NCI-H2107 (cell line): Measurements from ENCODE around the gene BUB3.

ENCODE experiments used
- DNase-seq: peaks from one replicate; lab custom pipeline; 2025; lab: John Stamatoyannopoulos, UW

Gene BUB3

DNA sequence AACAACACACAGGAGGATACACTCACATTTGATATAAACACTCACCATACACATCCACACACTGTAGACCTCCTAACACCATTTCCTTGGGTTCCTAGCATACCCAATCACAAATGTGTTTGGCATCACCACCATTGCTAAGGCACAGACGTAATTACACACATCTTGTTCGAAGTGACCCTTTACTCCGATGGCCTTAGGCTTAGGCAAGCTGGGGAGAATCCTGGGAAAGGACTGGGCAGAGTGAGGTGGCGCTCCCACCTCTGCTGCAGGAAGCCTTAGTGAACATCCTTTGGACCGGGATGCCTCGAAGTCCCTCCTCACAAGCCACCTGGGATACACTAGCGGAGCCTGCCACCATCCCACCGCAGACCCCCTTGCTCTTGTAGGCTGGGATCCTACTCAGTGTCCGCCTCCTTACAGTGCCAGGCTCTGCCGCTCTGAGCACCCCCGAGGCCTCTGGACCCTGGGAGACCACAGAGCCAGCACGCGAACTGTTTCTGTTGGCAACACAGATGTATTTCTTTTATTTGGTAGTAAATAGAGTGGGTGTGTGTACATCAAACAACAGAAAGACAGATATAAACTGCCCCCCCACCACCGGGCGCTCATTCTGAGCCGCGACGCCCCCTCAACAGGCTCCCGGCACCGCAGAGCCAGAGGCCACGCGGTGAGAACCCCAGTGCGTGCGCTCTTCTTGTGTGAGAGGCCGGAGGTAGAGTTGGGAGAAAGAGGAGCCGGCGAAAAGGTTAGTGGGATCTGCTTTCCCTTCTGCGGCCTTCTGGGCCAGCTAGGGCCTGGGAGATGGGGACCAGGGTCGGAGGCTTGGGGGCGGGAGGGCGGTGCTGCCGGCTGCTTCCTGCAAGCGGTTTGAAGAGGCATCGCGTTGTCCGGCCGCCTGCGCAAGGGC is 12.2 kb upstream of the BUB3 start:
- DNase-seq = no peak

DNA sequence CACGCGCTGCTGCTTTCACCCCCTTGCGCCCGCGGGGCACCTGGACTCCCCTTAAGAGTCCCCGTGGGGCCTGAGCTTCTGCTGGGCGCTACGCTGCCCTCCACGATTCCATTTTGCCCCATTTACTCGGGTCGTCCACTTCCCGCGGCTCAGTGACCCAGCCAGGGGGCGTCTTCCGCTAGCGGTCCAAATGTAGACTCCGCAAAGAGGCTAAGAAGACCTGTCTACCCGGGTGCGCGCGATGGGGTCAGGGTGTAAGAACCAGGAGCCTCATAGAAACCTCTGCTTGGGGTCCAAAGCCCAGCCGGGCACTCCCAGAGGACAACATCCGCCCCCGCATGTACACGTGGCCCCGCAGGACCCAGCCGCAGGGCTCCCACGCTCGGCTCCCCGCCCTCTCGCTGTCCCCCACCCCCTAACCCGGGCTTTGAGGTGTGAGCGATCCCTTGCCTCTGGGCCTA is 11.5 kb upstream of the BUB3 start:
- no peak for DNase-seq

DNA sequence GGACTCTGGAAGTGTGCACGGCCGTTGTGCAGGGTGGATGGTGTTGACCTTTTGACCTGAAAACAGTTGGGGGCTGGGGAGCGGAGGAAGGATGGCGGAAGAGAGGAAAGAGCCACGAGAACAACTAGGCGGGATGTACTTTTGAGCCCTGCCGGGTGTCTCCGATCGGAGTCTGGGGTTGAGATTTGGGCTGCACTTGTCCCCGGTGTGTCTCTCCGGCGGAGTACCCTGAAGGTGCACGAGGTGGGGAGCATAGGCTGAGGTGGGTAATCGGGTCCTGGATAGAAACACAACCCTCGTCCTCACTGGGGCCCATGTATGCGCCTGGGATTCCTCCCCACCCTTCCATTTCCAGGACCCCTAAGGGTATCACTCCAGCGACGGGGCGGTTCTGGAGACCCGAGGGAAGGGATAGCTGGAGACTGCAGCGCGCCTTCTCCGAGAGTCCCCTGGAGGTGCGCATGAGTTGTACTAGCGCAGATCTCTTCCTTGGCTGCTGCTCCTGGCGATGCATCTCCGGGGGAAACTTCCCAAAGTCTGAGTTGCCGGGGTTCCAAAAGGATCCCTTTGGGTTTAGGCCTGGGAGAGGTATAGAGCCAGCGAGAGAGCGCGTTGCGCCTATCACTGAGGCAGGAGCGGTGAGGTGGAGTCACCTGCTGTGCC is 10.9 kb upstream of the BUB3 start:
- no peak for DNase-seq

DNA sequence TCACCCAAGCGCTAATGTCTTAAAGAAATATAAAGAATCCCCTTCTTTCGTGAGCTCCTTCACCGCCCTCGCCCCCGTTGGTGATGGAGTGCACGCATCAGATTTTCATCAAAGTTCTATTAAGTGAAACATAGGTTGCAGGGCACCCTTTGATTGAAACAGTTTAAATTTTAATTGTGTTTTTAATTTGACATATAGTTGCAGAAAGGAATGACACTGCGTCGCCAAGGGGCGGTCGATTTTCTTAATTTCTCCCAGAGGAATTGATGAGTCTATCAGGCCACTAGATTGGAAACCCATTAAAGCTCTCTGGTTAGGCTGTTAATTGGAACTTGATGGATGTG is 10.4 kb upstream of the BUB3 start:
- no peak for DNase-seq

DNA sequence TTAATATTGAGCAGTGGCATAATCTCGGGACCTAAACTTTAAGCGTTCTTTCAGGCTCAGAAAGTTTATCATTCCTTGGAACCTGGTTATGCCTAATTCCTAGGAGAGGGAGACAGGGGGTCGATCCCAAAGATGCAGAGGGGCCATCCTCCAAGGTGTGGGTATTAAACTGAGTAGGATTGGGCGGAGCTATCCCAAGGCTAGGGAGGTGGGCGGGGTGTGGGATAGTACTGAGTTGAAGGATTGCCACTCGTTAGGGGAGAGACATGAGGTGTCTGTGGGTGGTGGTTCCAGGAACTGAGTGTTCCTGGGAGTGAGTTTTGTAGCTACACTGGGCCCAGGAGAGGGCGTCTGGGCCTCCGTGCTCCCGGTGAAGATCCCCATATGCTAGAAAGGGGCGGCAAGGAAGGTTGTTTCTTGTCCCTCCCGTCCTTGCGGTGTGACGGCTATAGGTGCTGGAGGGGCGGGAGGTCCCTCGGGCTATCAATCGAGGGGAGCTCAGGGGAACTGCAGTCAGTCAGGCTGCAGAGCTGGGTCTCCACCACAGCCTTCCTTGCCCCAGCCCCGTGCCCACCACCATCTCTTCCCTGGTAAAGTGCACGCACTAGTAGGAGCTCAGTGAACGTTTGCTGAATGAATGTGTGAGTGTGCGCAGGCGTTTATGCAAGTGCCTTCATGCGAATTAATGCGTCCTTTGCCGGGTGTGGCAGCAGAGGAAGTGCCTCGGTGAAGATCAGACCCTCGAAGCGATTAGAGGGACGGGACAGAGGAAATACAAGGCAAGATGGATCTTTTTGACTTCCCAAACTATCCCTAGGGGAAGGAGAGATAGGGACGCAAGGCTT is 9.3 kb upstream of the BUB3 start:
- no peak for DNase-seq

DNA sequence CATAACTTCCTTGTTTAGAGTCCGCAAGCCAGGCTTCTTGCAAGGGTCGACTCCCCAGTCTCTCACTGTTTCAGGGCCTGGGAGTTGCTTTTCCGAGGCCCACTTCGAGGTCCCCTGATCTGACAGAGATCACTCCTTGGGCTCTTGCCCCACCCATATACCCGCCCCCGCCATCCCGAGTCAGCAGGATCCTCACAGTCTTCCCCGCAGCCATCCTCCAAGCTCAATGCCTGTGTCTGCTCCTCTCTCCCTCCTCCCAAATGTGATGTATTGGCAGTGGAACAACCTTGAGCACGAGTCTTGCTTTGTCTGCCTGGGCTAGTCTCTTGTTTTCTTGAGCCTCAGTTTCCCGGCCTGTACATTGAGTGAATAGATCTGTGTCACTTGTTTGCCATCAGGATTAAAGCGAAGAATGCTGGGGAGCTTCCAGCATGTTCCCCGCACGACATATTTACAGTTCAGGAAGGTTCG is 8.6 kb upstream of the BUB3 start:
- DNase-seq = no peak

DNA sequence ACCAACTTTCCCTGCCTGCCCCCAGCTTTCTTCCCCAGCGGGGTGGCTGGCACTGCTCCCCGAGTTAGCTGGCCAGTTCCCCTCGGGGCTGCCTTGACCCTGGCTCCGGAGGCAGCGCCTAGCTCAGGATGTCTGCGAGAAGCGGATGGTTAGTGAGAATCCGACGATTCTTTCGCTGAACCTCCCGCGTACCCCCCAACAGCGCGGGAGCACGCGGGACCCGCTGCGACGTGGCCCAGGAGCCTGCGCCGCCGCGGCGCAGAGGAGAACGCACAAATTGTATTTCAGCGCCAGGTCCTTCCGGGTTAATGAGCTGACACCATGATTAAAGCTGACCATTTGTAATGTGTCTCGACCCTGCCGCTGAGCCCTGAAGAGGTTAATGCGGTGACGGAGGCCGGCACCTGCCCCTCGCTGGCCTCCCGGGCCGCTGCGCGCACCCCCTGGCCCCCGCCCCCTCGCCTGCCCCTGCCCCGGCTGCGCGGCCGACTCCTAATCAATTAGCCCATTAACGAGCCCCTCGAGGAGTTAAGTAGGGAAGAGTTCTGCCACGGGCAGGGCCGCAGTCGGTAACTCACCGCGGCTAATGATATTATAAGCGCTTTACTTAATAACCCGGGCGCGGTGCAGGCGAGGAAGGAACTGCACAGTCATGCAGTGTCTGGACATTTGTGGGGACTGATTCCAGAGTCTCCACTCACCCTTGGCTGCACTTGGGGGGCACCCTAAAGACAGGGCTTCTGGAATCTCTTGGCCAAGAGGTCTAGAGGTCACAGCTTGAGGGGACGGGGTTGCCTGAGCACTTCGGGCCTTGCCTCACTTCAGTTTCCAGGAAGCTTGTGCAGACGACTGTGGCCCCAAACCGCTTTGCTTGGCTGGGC is 7.9 kb upstream of the BUB3 start:
- DNase-seq = no peak

DNA sequence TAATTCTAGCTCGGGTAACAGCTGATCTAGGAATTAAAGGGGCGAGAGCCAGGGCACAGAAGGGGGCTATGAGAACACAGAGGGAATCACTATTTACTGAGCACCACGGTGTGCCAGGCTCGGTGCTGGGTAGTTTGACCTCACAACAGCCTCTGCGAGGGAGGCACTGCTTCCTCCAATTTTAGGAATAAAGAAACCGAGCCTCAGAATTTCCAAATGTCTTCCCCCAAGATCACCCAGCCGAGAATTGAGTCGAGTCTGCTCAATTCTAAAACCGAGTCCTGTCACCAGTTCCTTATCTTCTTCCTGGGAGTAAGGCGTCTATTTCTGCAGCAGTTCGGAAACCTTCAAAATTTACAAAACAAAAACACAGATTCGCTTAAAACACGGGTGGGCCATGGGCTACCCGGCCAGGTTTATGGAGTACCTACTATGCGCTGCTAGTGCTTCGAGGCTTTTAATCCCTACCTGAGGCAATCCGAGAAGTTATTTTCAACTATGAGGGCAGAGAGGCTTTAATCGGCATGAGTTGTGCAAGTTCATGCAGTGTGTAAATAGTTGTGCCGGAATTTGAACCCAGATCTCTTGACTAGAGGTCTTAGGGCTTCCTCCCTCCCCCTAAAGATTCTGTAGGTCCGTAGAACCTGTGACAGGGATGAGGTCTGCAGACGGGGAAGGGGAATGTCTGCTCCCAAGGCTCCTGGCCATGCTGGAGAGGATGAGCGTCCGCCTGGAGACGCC is 7.1 kb upstream of the BUB3 start:
- DNase-seq = no peak

DNA sequence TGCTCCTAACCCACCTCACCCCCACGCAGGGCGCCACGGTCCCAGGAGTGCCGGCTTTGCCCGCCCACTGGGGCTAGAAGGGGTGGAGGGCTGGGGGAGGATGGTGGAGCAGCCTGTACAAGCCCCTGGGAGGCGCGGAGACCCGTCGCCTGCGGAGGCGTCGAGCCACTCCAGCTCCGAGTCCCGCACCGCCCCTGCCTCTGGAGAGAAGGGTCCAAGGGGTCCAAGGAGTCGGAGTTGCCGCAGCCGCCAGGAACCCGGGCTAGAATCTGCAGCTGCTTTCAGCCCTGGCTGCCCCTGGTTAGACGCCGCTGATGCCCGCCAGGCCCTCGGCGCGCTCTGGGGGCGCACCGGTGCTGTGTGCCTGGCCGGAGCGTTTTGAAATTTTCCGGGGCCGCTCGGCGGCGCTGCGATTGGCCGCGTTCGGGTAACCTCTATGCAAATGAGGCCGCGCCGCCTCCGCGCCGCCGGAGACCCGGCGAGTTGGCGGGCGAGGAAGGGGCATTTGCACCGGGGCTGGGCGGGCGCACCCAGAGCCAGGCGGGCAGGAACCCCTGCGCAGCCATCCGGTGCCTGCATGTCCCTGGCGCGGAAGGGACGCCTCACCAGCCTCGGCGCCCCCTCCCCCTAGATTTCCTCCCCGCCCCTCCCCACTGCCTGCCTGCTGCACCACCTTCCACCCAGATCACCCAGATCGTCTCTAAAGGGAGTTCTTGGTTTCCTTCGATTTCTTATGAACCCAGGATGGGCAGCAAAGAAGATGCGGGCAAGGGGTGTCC is 6.4 kb upstream of the BUB3 start, which contains the start of gene HMX2:
Gene HMX2 (plus strand): TSS at position 502 of the 779 bp plus-strand sequence. CDS start 243 bp downstream, at position 745.
- DNase-seq = no peak

DNA sequence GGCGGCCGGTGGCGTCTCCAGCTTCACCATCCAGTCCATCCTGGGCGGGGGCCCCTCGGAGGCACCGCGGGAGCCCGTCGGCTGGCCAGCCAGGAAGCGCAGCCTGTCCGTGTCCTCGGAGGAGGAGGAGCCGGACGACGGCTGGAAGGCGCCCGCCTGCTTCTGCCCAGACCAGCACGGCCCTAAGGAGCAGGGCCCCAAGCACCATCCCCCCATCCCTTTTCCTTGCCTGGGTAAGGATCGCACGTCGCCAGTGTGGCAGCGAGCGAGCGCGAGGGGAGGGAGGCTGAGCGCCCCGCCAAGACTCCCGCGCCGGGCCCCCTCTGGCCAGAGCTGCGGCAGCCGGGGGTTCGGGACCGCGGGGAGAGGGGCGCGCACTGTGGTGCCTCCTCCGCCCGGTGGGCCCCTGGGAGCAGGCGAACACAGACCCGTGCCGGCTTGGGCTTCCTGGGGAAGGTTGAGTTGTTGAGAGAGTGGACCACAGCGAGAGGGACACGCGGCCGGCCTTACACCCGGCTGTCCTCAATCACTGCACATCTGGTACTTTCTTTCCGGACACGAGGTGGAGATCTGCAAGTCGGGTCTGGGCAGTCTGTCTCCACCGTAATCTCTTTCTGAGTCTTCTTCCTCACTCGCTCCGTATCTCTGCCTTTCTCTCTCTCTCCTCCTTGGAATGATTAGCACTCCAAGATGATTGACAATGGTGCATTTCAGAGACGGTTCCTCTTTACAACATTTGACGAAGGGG is 5.6 kb upstream of the BUB3 start:
- no peak for DNase-seq

DNA sequence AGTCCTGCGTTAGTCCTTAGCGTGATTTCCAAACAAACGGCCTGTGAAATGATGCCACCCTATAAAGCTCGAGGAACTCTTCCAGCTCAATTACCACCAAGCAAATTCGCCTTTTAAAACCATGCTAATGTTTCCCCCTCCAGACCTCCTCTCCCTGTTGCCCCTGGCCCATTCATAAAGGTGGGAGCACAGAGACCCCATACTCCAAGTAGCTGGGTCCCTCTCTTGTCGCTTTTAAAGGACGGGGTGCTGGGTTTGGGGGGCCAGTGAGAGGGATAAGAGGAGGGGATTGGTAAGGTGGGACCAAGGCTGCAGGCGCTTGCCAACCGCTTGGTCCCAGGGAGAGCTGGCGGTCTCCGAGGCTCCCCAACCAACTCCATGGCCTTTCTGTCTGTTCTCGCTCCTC is 5.0 kb upstream of the BUB3 start:
- DNase-seq = no peak

DNA sequence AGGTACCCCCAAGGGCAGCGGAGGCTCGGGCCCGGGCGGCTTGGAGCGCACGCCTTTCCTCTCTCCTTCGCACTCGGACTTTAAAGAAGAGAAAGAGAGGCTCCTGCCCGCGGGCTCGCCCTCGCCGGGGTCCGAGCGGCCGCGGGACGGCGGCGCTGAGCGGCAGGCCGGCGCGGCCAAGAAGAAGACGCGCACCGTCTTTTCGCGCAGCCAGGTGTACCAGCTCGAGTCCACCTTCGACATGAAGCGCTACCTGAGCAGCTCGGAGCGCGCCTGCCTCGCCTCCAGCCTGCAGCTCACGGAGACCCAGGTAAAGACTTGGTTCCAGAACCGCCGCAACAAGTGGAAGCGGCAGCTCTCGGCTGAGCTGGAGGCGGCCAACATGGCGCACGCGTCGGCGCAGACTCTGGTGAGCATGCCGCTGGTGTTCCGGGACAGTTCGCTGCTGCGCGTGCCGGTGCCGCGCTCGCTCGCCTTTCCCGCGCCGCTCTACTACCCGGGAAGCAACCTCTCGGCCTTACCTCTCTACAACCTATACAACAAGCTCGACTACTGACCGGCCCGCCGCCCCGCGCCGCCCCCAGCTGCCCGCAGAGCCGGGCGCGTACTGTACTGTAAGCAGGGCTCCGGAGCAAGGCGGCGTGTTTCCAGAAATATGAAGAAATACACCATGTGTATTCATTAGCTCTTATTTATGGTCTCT is 4.5 kb upstream of the BUB3 start:
- DNase-seq = no peak

DNA sequence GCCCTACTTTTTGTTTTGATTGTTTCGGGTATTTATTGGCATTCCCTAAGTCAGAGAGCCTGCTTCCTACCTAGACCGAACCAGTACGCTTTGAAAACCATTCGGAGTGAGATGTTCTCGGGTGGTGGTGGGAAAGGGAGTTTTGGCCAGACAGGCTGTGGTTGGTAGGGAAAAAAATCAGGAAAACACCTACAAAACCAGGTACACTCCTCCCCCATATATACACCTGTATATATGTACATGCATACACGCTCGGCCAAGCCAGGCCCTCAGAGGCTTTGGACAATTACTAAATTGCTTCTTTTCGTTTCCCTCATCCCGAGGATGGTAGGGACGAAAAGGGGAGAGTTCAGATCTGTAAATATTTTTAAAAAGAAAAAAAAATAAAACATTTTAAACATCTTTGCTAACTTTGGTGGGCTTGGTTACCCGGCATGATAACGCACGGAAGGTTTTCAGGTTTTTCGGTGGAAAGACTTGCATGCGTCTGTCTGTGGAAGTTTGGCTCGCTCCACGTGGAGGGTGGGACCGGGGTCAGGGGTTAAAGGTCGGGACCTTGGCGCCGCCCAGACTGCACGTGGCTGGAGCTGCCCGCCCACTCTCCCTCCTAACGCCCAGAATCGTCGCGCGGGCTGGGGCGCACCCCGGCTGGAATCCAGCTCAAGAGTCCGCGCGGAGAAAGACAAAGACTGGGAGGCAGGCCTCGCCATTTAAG is 3.8 kb upstream of the BUB3 start:
- no peak for DNase-seq

DNA sequence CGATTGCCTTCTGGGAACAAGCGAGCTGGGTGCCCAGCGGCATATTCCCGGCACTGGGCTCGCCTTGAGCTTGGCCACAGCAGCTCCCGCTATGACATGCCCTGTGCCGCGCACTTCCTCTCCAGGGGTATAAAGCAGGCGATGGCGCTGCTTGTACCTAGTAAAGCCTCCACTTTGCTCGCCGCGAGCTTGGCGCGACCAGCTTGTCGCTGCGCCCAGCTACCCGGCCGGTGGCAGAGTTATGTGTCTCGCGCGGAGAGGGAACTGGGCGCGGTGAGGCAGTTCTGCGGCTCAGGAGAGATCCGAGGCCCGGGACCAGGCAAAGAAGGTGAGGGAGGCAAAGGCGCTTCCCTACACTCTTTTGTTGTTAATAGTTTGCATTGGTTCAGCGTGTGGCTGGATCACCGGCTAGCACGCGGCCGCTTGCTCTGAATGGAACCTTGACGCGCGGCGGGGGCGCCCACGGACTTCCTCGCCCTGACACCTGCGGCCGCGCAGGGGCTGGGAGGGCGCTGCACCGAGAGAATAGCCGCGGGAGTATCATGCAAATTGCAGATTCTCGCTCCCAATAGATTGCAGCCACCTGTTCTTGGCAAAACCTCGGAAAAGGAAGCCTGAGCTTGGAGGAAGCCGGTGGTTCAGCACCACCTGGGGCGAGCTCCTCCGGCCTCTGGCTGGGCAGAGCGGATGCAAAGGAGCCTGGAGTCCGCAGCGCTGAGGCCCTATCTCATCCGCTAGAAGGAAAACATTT is 3.0 kb upstream of the BUB3 start:
- DNase-seq = no peak

DNA sequence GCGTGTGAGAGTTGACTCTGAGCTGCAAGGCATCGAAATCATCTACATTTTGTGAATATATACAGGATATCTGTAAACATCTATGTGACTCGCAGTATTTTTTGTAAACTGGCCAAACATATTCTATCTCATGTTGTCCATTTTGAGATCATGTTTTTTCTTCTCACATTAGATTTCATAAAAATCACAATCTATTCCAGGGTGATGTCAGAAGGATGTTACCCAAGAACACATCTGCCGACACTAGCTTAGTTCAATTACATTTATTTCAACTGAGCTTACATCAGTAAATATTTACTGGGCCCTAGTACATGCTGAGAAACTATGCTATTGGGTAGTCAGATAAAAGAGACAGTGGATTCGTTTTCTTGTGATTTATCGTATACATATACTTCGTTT is 2.5 kb upstream of the BUB3 start:
- DNase-seq = no peak

DNA sequence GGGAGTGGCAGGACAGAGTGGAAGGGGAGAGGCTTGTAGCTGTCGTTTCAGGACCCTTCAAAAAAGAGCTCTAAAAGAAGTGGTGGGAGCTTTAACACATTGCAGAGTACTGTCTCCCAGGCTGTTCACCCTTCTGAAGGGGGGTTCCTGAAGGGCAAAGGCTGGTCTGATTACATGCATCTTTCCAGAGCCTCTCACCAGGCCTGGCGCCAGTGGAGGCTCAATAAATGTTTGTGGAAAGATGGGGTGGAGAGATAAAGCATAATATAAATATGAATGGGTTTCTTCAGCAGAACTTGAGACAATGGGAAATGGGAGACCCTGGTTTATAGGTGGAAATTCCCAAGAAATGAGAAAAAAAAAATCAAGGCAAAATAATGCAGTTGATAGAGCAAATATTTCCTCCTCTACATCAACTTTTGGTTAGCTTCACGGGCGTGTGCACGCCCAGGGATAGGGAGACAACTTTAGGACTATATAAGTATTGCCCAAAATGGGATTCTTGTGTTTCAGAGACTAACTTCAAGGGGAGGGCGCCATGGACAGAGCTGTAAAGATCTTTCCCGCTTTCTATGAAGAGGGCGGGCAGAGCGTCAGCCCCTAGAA is 613 bp upstream of the BUB3 start:
- DNase-seq = no peak
